ENCODE data around the gene ACTBL2. TPM values are rescaled to one million over a fixed set of nuclear protein-coding genes. Genes with fewer than 3 reads are reported as not detected.

The ACTBL2 gene
- total RNA-seq, 1 experiment from 2014 or later, result not detected

GRCh38 chr5:57450991-57451876 is 31.4 kb downstream of the ACTBL2 start:
- H3K27me3 ChIP-seq (replicated peaks; ENCODE audit: control insufficient read depth, insufficient read depth, low read length), result no peaks in the 10 kb centered on the region
- peaks cover 13% of the 10 kb centered on the region for H3K9me3 Mint-ChIP-seq (ENCODE audit: unreplicated experiment)
- no TSS peak for BruUV-seq (replicated peaks)
- H3K4me1 Mint-ChIP-seq (ENCODE audit: low read depth, unreplicated experiment), result peaks cover 19% of the 10 kb centered on the region
- H3K36me3 Mint-ChIP-seq (ENCODE audit: insufficient read depth, unreplicated experiment), result no peaks in the 10 kb centered on the region
- intact Hi-C loops (cut with micrococcal nuclease; ENCODE audit: unreplicated experiment), result no loop called here
- no peaks in the 10 kb centered on the region for H3K36me3 ChIP-seq (ENCODE audit: control insufficient read depth, insufficient read depth, low read length)
- no peaks in the 10 kb centered on the region for H3K9me3 ChIP-seq
- no peak for DNase-seq
- no peak for TF ChIP-seq CTCF (IDR thresholded peaks at IDR 0.05; ENCODE audit: insufficient read depth in 1 of 2, low read depth in 1 of 2, low read length in 1 of 2, severe bottlenecking in 1 of 2, unreplicated experiment in 1 of 2)
- H3K4me3 ChIP-seq (ENCODE audit: low read depth, low read length), result no peak overlapping the region
- H3K4me3 Mint-ChIP-seq (ENCODE audit: unreplicated experiment), result no peak overlapping the region
- peaks cover 25% of the 10 kb centered on the region for H3K4me1 ChIP-seq
- CTCF ChIA-PET, result no interaction called here
- no peaks in the 10 kb centered on the region for H3K27me3 Mint-ChIP-seq (ENCODE audit: insufficient read depth, unreplicated experiment)
- POLR2A ChIA-PET, result no interaction called here
- no peak overlapping the region for H3K27ac Mint-ChIP-seq (ENCODE audit: unreplicated experiment)

- no peak for TF ChIP-seq CTCF (IDR thresholded peaks at IDR 0.05; ENCODE audit: insufficient read depth in 1 of 2, low read depth in 1 of 2, low read length in 1 of 2, severe bottlenecking in 1 of 2, unreplicated experiment in 1 of 2)
- DNase-seq, result no peak
- Histone ChIP-seq H3K4me1 (peaks cover 9% of the 10 kb centered on the region; the same call in 1 of the 2 replicates), H3K27me3 (replicated peaks; ENCODE audit: control insufficient read depth, insufficient read depth, low read length) (no peaks in the 10 kb centered on the region), H3K4me3 (ENCODE audit: low read depth, low read length) (no peak overlapping the region), H3K9me3 (no peaks in the 10 kb centered on the region), H3K36me3 (ENCODE audit: control insufficient read depth, insufficient read depth, low read length) (no peaks in the 10 kb centered on the region)
- ChIA-PET POLR2A (no interaction called here), CTCF (no interaction called here)
- peaks cover 13% of the 10 kb centered on the region for H3K9me3 Mint-ChIP-seq (ENCODE audit: unreplicated experiment)
- intact Hi-C loops (cut with micrococcal nuclease; ENCODE audit: unreplicated experiment), result no loop called here
- no peak overlapping the region for H3K4me3 Mint-ChIP-seq (ENCODE audit: unreplicated experiment)
- no peak overlapping the region for H3K27ac Mint-ChIP-seq (ENCODE audit: unreplicated experiment)
- peaks cover 10% of the 10 kb centered on the region for H3K4me1 Mint-ChIP-seq (ENCODE audit: low read depth, unreplicated experiment)
- no peaks in the 10 kb centered on the region for H3K27me3 Mint-ChIP-seq (ENCODE audit: insufficient read depth, unreplicated experiment)
- BruUV-seq (replicated peaks), result no TSS peak
- H3K36me3 Mint-ChIP-seq (ENCODE audit: insufficient read depth, unreplicated experiment), result no peaks in the 10 kb centered on the region
These were observed 33.9 kb downstream of the ACTBL2 start for GRCh38 chr5:57448751-57449150.

- H3K27me3 Mint-ChIP-seq (ENCODE audit: insufficient read depth, unreplicated experiment), result no peaks in the 10 kb centered on the region
- no peak overlapping the region for H3K4me3 Mint-ChIP-seq (ENCODE audit: unreplicated experiment)
- BruUV-seq (replicated peaks), result no TSS peak
- no peaks in the 10 kb centered on the region for H3K9me3 ChIP-seq
- no peak overlapping the region for H3K4me3 ChIP-seq (ENCODE audit: low read depth, low read length)
- H3K4me1 Mint-ChIP-seq (ENCODE audit: low read depth, unreplicated experiment), result peaks cover 10% of the 10 kb centered on the region
- H3K4me1 ChIP-seq, result peaks cover 9% of the 10 kb centered on the region; the same call in 1 of the 2 replicates
- POLR2A ChIA-PET, result no interaction called here
- CTCF ChIA-PET, result no interaction called here
- peaks cover 13% of the 10 kb centered on the region for H3K9me3 Mint-ChIP-seq (ENCODE audit: unreplicated experiment)
- no peak for DNase-seq
- no peaks in the 10 kb centered on the region for H3K36me3 ChIP-seq (ENCODE audit: control insufficient read depth, insufficient read depth, low read length)
- no peaks in the 10 kb centered on the region for H3K27me3 ChIP-seq (replicated peaks; ENCODE audit: control insufficient read depth, insufficient read depth, low read length)
- H3K27ac Mint-ChIP-seq (ENCODE audit: unreplicated experiment), result no peak overlapping the region
- TF ChIP-seq CTCF (IDR thresholded peaks at IDR 0.05; ENCODE audit: insufficient read depth in 1 of 2, low read depth in 1 of 2, low read length in 1 of 2, severe bottlenecking in 1 of 2, unreplicated experiment in 1 of 2), result no peak
- H3K36me3 Mint-ChIP-seq (ENCODE audit: insufficient read depth, unreplicated experiment), result no peaks in the 10 kb centered on the region
- intact Hi-C loops (cut with micrococcal nuclease; ENCODE audit: unreplicated experiment), result no loop called here
These were observed 34.3 kb downstream of the ACTBL2 start for GRCh38 chr5:57448287-57448686.
